Calu3 (cell line): Measurements from ENCODE around the gene SH2D3A. TPM values are rescaled to one million over a fixed set of nuclear protein-coding genes. Genes with fewer than 3 reads are reported as not detected.

Experiments
- Bru-seq: library from RNA; stranded (reverse); fragments of 400-500 nt; gene quantifications from one replicate; lab custom pipeline; 2021; lab: Mats Ljungman, UMichigan
- BruChase-seq, 2 experiments: library from RNA; stranded (reverse); fragments of 400-500 nt; gene quantifications; one replicate each; lab custom pipeline; 2021; lab: Mats Ljungman, UMichigan
- BruUV-seq: library from RNA; stranded (reverse); fragments of 400-500 nt; replicated peaks from 2 replicates; lab custom pipeline; 2021; lab: Mats Ljungman, UMichigan
- CTCF ChIA-PET: fragments of 300-600 bp; sonication (Branson Sonifier 250); formaldehyde crosslinking; loops from one replicate; lab custom pipeline; 2022; ENCODE audit warnings: antibody characterized with exemption; lab: Charles Lee
- DNase-seq: peaks from one replicate; pipeline ENCODE4 v3.0.0; 2022
- H3K27ac Mint-ChIP-seq: one replicate; pipeline ENCODE4 v1.8.0; 2022; ENCODE audit warnings: mixed read lengths; ENCODE audit not compliant: unreplicated experiment
- H3K27me3 Mint-ChIP-seq: one replicate; pipeline ENCODE4 v1.8.0; 2022; ENCODE audit warnings: mixed read lengths; ENCODE audit not compliant: unreplicated experiment
- H3K36me3 Mint-ChIP-seq: one replicate; pipeline ENCODE4 v1.8.0; 2022; ENCODE audit warnings: mild to moderate bottlenecking, moderate library complexity, mixed read lengths; ENCODE audit not compliant: insufficient read depth, unreplicated experiment
- H3K4me1 Mint-ChIP-seq: one replicate; pipeline ENCODE4 v1.8.0; 2022; ENCODE audit warnings: mild to moderate bottlenecking, low read depth, mixed read lengths; ENCODE audit not compliant: unreplicated experiment
- H3K4me3 Mint-ChIP-seq: one replicate; pipeline ENCODE4 v1.8.0; 2022; ENCODE audit warnings: mild to moderate bottlenecking, low read depth, moderate library complexity, mixed read lengths; ENCODE audit not compliant: unreplicated experiment
- H3K9me3 Mint-ChIP-seq: one replicate; pipeline ENCODE4 v1.8.0; 2022; ENCODE audit warnings: low read depth, mixed read lengths; ENCODE audit not compliant: unreplicated experiment
- intact Hi-C: fragments of 100-400 bp; cut with micrococcal nuclease; formaldehyde crosslinking; loops from one replicate; pipeline ENCODE4 v1.10.0; 2022; ENCODE audit not compliant: unreplicated experiment
- long read RNA-seq: library from polyadenylated mRNA; stranded (forward); transcript quantifications from one replicate; pipeline ENCODE4 v2.0.0, GENCODE V29; 2022
- total RNA-seq: library from RNA; stranded (reverse); gene quantifications from 2 replicates; pipeline ENCODE4 v1.2.3, GENCODE V29; 2022
- TF ChIP-seq, protein P1 (sequence below): fragments of 200-600 bp; IDR thresholded peaks from one replicate; pipeline ENCODE4 v1.8.0; 2022; ENCODE audit warnings: antibody characterized with exemption; ENCODE audit not compliant: unreplicated experiment

Gene SH2D3A
- total RNA-seq = 62.0 and 64.0 TPM in 2 replicates
- Bru-seq, nascent RNA = percentile 83 among the genes with signal in this experiment
- percentile 82 among the genes with signal in this experiment for BruChase-seq, experiment 1, labeled RNA remaining after a 6-hour chase
- BruChase-seq, experiment 2, labeled RNA remaining after a 2-hour chase = percentile 80 among the genes with signal in this experiment
- long read RNA-seq, transcript SH2D3A-201 (10 exons, 2,296 nt) = major isoform, 19 of 70 reads
- long read RNA-seq, partial matches to known transcripts = 25 of 70 reads
- long read RNA-seq, other reads (novel, unspliced or antisense) = 26 of 70 reads

DNA sequence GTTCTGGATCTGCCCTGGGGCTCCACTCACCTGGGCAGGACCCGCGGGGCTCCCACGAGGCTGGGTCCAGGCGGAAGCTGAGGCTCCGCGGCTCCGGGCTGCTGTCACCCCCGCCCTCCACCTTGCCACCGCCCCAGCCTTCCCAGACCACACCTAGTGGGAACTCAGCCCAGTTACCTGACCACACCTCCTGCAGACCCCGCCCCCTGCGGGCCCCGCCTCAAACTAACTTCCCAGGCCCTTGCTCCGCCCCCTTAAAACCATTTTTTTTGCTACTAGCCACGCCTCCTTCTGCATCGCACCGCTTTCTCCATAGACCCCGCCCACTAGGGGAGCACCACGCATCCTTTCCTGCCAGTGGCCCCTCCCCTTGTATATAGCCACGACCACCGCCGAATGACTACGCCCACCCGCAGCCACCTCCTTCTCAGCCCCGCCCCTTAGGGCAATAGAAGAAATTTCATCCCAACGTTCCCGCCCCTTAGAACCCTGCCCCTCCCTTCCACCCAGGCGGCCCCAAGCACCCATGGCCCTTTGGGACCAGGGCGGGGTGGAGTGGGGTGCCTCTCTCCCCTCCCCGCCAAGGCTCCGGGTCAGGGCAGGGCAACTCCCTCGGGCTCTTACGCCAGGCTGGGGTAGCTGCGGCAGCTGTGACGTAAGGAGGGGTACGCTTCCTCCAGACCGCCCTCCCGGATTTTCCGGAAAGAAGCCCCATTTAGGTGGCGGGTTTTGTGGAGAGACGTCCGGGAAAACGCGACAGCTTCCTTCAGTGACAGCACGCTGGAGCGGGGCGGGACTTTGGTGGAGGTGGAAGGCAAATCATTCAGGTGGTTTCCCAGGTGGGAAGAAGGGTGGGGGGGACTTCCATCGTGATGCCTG, at the start of gene SH2D3A:
Gene SH2D3A (minus strand): TSS at position 79 of the 879 bp plus-strand sequence. CDS start 3,687 bp downstream, outside the sequence.
- DNase-seq = peak; percentile 95
- H3K27me3 Mint-ChIP-seq = no peaks in the 10 kb centered on the region
- CTCF ChIA-PET = interaction anchor here (0.7 to 1.7 kb wide), 5 partner anchors 14 to 96 kb away, joined by 3 to 8 read pairs (median 5); no protein-coding TSS in a partner anchor

DNA sequence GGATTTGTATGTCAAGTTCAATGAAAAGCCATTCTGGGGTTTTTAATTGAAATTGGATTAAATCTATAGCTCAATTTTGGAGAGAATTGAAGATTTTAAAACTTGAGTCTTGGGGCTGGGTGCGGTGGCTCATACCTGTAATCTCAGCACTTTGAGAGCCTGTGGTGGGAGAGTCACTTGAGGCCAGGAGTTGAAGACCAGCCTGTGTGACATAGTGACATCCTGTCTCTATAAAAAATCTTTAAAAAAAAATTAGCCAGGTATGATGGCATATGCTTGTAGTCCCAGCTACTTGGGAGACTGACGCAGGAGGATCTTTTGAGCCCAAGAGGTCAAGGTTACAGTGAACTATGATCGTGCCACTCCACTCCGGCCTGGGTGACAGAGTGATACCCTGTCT, 46.4 kb upstream of the SH2D3A start:
- Mint-ChIP-seq H3K27ac (no peak overlapping the region), H3K27me3 (no peaks in the 10 kb centered on the region), H3K36me3 (peaks cover 5% of the 10 kb centered on the region), H3K4me3 (no peak overlapping the region), H3K9me3 (no peaks in the 10 kb centered on the region), H3K4me1 (peaks cover 15% of the 10 kb centered on the region)
- CTCF ChIA-PET = no interaction called here
- intact Hi-C loops = no loop called here
- TF ChIP-seq, protein P1, sequence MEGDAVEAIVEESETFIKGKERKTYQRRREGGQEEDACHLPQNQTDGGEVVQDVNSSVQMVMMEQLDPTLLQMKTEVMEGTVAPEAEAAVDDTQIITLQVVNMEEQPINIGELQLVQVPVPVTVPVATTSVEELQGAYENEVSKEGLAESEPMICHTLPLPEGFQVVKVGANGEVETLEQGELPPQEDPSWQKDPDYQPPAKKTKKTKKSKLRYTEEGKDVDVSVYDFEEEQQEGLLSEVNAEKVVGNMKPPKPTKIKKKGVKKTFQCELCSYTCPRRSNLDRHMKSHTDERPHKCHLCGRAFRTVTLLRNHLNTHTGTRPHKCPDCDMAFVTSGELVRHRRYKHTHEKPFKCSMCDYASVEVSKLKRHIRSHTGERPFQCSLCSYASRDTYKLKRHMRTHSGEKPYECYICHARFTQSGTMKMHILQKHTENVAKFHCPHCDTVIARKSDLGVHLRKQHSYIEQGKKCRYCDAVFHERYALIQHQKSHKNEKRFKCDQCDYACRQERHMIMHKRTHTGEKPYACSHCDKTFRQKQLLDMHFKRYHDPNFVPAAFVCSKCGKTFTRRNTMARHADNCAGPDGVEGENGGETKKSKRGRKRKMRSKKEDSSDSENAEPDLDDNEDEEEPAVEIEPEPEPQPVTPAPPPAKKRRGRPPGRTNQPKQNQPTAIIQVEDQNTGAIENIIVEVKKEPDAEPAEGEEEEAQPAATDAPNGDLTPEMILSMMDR = no peak
- BruUV-seq = no TSS peak
- no peak for DNase-seq

More for the DNA sequence above, at the start of gene SH2D3A:
- Mint-ChIP-seq H3K4me1 (peaks cover 12% of the 10 kb centered on the region), H3K9me3 (peaks cover 3% of the 10 kb centered on the region), H3K27ac (peak within 1 kb of the TSS; percentile 94), H3K36me3 (peaks cover 43% of the 10 kb centered on the region), H3K4me3 (peak within 1 kb of the TSS; percentile 78)
- intact Hi-C loops = loop anchor here (1.0 to 2.0 kb wide), 2 partner anchors 33 to 96 kb away; no protein-coding TSS in a partner anchor
- TF ChIP-seq, protein P1 = no peak
- BruUV-seq = no TSS peak

DNA sequence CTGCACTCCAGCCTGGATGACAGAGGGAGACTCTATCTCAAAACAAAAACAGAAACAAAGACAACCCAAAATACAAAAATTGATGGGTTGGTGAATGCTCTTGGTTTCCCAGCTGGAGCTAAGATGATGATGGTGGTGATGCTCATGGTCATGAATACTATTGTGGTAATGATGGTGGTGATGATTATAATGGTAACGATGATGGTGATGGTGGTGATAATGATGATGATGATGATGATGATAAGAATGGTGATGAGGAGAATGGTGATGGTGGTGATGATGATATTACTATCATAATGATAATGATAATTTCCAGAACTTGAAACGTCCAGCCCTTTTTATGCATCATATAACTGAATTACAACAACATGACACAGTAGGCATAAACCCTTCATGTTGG, 45.4 kb upstream of the SH2D3A start:
- no peaks in the 10 kb centered on the region for H3K9me3 Mint-ChIP-seq
- intact Hi-C loops = no loop called here
- BruUV-seq = no TSS peak
- peaks cover 15% of the 10 kb centered on the region for H3K4me1 Mint-ChIP-seq
- H3K36me3 Mint-ChIP-seq = peaks cover 5% of the 10 kb centered on the region
- no peak for DNase-seq
- H3K27ac Mint-ChIP-seq = no peak overlapping the region
- TF ChIP-seq, protein P1 = no peak
- H3K4me3 Mint-ChIP-seq = no peak overlapping the region
- CTCF ChIA-PET = interaction anchor here (0.8 kb wide), 1 partner anchor 10 kb away, joined by 4 read pairs; no protein-coding TSS in a partner anchor
- H3K27me3 Mint-ChIP-seq = no peaks in the 10 kb centered on the region

DNA sequence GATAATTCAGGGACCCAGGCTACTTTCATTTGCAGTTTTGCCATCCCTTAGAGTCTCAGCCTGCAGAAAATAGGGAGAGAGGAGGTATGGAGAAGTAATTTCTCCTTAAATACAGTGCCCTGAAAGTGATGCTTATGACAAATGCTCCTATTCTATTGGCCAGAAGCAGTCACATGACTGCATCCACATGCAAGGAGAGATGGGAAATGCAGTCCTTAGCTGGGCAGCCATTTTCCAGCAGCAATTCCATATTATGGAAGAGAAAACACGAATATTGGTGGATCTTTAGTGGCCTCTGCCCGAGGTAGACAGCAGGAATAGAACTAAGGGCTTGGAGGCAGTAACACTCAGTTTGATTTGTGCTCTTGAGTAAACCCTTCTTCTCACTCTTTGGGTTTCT, 44.7 kb upstream of the SH2D3A start:
- H3K4me1 Mint-ChIP-seq = peaks cover 15% of the 10 kb centered on the region
- H3K9me3 Mint-ChIP-seq = no peaks in the 10 kb centered on the region
- BruUV-seq = no TSS peak
- peak; percentile 41 for DNase-seq
- intact Hi-C loops = no loop called here
- no peaks in the 10 kb centered on the region for H3K27me3 Mint-ChIP-seq
- peaks cover 5% of the 10 kb centered on the region for H3K36me3 Mint-ChIP-seq
- CTCF ChIA-PET = interaction anchor here (0.5 to 0.8 kb wide), 3 partner anchors 9 to 1362 kb away, joined by 3 to 4 read pairs (median 4); no protein-coding TSS in a partner anchor
- no peak overlapping the region for H3K4me3 Mint-ChIP-seq
- TF ChIP-seq, protein P1 = no peak
- H3K27ac Mint-ChIP-seq = peak overlapping the region; percentile 56
